ENCODE measurements around the gene ARHGEF26.

- TF ChIP-seq, protein P1, sequence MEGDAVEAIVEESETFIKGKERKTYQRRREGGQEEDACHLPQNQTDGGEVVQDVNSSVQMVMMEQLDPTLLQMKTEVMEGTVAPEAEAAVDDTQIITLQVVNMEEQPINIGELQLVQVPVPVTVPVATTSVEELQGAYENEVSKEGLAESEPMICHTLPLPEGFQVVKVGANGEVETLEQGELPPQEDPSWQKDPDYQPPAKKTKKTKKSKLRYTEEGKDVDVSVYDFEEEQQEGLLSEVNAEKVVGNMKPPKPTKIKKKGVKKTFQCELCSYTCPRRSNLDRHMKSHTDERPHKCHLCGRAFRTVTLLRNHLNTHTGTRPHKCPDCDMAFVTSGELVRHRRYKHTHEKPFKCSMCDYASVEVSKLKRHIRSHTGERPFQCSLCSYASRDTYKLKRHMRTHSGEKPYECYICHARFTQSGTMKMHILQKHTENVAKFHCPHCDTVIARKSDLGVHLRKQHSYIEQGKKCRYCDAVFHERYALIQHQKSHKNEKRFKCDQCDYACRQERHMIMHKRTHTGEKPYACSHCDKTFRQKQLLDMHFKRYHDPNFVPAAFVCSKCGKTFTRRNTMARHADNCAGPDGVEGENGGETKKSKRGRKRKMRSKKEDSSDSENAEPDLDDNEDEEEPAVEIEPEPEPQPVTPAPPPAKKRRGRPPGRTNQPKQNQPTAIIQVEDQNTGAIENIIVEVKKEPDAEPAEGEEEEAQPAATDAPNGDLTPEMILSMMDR (IDR thresholded peaks at IDR 0.05) = no peak
- no peak for TF ChIP-seq ZFX (IDR thresholded peaks at IDR 0.05; ENCODE audit: borderline replicate concordance)
Observed at GRCh38 chr3:154129625-154130024, 8.4 kb downstream of the ARHGEF26 start.
